Activated CD4-positive, alpha-beta T cell treated with anti-CD3 and anti-CD28 coated beads, Interleukin-2, amount 10 ng/mL, durations not matched to agents 7 days and 5 days (primary cell): Measurements from ENCODE around the gene RBPJ. TPM values are rescaled to one million over a fixed set of nuclear protein-coding genes. Genes with fewer than 3 reads are reported as not detected.

Experiments used
- CTCF ChIA-PET: fragments of 350-600 bp; sonication (Branson Sonifier 250); formaldehyde crosslinking; loops from one replicate; lab custom pipeline; 2021; ENCODE audit warnings: antibody characterized with exemption; lab: Charles Lee
- POLR2A ChIA-PET: fragments of 350-600 bp; sonication (Branson Sonifier 250); formaldehyde crosslinking; loops from one replicate; lab custom pipeline; 2021; ENCODE audit warnings: antibody characterized with exemption; lab: Charles Lee
- DNase-seq: peaks from one replicate; pipeline ENCODE4 v3.0.0-alpha.2; 2020
- H3K27ac Mint-ChIP-seq: one replicate; pipeline ENCODE4 v1.8.0; 2021; ENCODE audit warnings: mild to moderate bottlenecking, moderate library complexity, mixed read lengths
- H3K27me3 Mint-ChIP-seq: one replicate; pipeline ENCODE4 v1.8.0; 2021; ENCODE audit warnings: mixed read lengths
- H3K36me3 Mint-ChIP-seq: one replicate; pipeline ENCODE4 v1.8.0; 2021; ENCODE audit warnings: low read depth, mixed read lengths
- H3K4me1 Mint-ChIP-seq: one replicate; pipeline ENCODE4 v1.8.0; 2021; ENCODE audit warnings: mixed read lengths
- H3K4me3 Mint-ChIP-seq: one replicate; pipeline ENCODE4 v1.8.0; 2021; ENCODE audit warnings: mild to moderate bottlenecking, moderate library complexity, mixed read lengths
- H3K9me3 Mint-ChIP-seq: one replicate; pipeline ENCODE4 v1.8.0; 2021; ENCODE audit warnings: mixed read lengths
- total RNA-seq, 2 experiments: library from RNA; stranded (reverse); gene quantifications; one replicate each; pipeline ENCODE4 v1.2.3, GENCODE V29; 2021

The RBPJ gene
- total RNA-seq, 2 experiments from 2014 or later, result 66.4 to 74.9 TPM

DNA sequence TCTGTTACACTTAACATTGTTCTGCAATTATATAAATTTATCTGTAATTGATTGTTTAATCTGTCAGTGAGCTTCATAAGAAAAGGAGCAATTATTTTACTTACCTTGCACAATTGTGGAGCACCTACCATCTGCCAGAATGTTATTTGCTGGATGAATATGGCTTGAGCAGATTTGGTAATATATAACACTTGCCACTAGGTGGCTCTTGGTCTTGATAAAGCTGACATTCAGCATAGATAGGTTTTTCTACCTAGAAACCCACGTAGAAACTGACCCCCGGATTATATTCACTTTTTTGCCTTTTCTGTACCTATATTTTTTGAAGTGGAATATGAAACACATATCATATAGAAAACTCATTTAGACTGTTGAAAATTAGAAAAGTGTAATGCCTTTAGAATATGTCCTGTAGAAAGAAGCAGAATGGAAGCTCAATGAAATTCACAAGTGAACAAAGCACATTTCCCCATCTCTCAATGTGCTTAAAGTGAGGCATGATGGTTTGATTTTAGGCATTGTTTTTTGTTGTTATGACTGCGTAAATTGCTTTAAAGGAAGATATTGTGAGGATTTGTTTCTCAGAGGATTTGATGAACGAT lies 9.5 kb downstream of the RBPJ start:
- no peak overlapping the region for H3K27ac Mint-ChIP-seq
- CTCF ChIA-PET, result interaction anchor here (0.5 to 2.2 kb wide), 25 partner anchors 10 to 999 kb away, joined by 3 to 13 read pairs (median 3); no protein-coding TSS in a partner anchor
- peak; percentile 55 for DNase-seq

DNA sequence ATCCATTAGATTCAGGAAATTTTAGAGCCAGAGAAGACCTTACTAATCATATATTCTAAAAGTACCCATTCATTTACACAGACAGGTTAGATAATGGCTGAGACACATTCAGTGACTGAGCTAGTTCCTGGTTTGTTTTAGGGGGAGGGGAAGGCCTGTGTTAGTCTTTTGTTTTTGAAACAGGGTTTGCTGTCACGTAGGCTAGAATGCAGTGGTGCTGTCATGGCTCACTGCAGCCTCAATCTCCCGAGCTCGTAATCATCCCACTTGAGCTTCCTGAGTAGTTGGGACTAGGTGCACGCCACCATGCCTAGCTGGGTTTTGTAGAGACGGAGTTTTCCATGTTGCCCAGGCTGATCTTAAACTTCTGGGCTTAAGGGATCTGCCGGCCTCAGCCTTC lies 10.1 kb downstream of the RBPJ start:
- H3K27me3 Mint-ChIP-seq, result no peaks in the 10 kb centered on the region
- no peak overlapping the region for H3K27ac Mint-ChIP-seq
- DNase-seq, result no peak
- H3K36me3 Mint-ChIP-seq, result no peaks in the 10 kb centered on the region
- H3K4me1 Mint-ChIP-seq, result peaks cover 21% of the 10 kb centered on the region
- H3K9me3 Mint-ChIP-seq, result no peaks in the 10 kb centered on the region
- H3K4me3 Mint-ChIP-seq, result no peak overlapping the region
- ChIA-PET CTCF (interaction anchor here (0.7 to 2.0 kb wide), 14 partner anchors 10 to 342 kb away, joined by 3 to 6 read pairs (median 4); no protein-coding TSS in a partner anchor), POLR2A (interaction anchor here (1.2 kb wide), 1 partner anchor 42 kb away, joined by 5 read pairs; no protein-coding TSS in a partner anchor)

More for the DNA sequence above, 9.5 kb downstream of the RBPJ start:
- no peaks in the 10 kb centered on the region for H3K27me3 Mint-ChIP-seq
- POLR2A ChIA-PET, result interaction anchor here (1.2 kb wide), 1 partner anchor 42 kb away, joined by 5 read pairs; no protein-coding TSS in a partner anchor
- H3K9me3 Mint-ChIP-seq, result no peaks in the 10 kb centered on the region
- peaks cover 23% of the 10 kb centered on the region for H3K4me1 Mint-ChIP-seq
- no peaks in the 10 kb centered on the region for H3K36me3 Mint-ChIP-seq
- H3K4me3 Mint-ChIP-seq, result no peak overlapping the region

DNA sequence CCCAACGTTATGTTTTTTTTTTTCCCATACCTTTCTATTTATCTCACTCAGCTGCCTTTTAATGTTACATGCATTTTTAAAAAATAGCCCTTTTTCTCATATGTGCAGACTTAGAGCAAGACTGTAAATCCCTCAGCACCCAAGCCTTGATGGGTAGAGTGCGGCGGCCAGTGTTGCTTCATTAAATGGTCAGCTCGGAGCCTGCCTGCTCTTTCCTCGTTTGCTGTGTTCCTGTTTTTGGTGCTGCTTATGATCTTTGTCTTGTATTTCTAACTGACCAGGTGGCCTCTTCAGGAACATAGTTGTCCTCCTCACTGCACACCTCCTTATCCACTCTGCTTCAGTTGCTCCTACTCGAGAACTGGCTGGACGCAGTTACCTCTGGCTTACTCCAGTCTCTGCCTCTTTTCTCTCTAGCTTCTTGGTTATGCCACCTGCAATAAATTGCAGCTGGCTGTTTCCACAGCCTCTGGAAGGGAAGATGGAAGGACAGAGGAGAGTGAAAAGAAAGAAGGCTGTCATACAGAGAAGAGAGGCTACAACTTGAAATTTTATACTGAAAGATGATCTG lies 10.7 kb downstream of the RBPJ start:
- ChIA-PET POLR2A (no interaction called here), CTCF (interaction anchor here (0.7 to 2.0 kb wide), 5 partner anchors 9 to 249 kb away, joined by 3 to 6 read pairs (median 5); no protein-coding TSS in a partner anchor)
- H3K27me3 Mint-ChIP-seq, result no peaks in the 10 kb centered on the region
- H3K4me3 Mint-ChIP-seq, result no peak overlapping the region
- no peak for DNase-seq
- H3K27ac Mint-ChIP-seq, result no peak overlapping the region
- H3K36me3 Mint-ChIP-seq, result no peaks in the 10 kb centered on the region
- H3K4me1 Mint-ChIP-seq, result peaks cover 21% of the 10 kb centered on the region
- no peaks in the 10 kb centered on the region for H3K9me3 Mint-ChIP-seq

DNA sequence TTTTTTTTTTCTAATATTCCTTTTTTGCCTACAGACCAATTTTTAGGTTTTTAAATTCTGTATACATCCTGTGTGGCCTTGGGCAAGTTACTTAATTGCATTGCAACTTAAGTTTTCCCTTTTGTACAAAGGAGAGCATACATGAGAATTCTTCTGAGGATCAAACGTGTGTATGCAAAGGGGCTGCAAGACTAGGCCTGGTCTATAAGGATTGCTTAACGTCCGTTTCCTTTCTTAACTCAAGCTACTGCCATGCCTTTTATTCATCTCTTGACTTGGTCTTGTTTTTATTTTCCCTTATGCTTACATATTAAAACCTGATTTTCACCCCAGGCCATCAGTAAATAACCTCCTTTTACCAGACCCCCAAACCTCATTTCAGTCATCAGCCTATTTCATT lies 13.6 kb downstream of the RBPJ start:
- H3K4me1 Mint-ChIP-seq, result peaks cover 22% of the 10 kb centered on the region
- POLR2A ChIA-PET, result no interaction called here
- CTCF ChIA-PET, result interaction anchor here (1.9 kb wide), 1 partner anchor 74 kb away, joined by 5 read pairs; no protein-coding TSS in a partner anchor
- no peaks in the 10 kb centered on the region for H3K36me3 Mint-ChIP-seq
- H3K27ac Mint-ChIP-seq, result no peak overlapping the region
- no peaks in the 10 kb centered on the region for H3K9me3 Mint-ChIP-seq
- no peaks in the 10 kb centered on the region for H3K27me3 Mint-ChIP-seq
- DNase-seq, result no peak
- H3K4me3 Mint-ChIP-seq, result no peak overlapping the region

DNA sequence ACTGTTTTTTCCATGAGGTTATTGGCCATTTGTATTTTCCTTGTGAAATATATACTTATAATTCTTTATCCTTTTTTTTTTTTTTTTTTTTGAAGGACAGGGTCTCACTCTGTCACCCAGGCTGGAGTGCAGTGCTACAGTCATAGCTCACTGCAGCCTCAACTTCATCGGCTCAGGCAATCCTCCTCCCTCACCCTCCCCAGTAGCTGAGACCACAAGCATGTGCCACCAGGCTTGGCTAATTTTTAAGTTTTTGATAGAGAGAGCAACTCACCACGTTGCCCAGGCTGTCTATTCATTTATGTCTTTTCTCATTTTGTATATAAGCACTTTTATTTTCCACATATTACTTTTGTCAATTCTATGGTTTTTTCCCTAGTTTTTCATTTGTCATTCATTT lies 16.8 kb downstream of the RBPJ start:
- no peak for DNase-seq
- ChIA-PET POLR2A (no interaction called here), CTCF (interaction anchor here (0.5 to 1.0 kb wide), 5 partner anchors 10 to 1038 kb away, joined by 3 to 4 read pairs (median 4); no protein-coding TSS in a partner anchor)
- no peaks in the 10 kb centered on the region for H3K36me3 Mint-ChIP-seq
- no peak overlapping the region for H3K27ac Mint-ChIP-seq
- peaks cover 29% of the 10 kb centered on the region for H3K4me1 Mint-ChIP-seq
- H3K27me3 Mint-ChIP-seq, result no peaks in the 10 kb centered on the region
- H3K4me3 Mint-ChIP-seq, result no peak overlapping the region
- H3K9me3 Mint-ChIP-seq, result no peaks in the 10 kb centered on the region

DNA sequence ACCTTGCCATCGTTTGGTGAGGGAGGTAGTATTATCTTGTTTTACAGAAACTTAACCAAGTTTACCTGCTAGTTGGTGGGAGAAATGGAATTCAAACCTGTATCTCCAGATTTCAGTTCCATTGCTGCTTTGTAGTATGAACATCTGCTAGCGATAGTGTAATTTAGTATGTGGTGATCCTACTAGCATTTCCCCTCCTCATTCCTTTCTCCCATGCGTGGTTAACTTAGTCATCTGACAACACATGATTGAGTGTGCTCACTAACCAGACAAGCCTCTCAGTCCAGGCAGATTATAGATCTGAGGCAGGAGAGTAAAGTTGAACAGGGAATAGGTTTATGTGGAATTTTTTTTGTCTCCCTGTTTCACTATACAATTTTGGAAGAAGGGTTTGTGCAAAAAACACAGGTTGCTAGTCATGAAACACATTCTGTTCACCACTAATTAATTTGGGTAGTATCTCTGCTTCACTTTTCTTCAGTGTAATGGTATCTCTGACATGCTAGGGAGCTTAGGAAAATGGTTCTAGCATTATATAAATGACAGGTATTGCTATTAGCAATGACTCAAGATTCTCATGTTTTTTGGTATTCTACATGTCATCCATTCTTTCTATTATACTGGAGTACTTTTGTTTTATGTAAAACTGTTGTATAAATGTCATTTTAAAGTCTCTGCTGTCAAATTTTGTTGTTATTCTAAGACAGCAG lies 21.7 kb downstream of the RBPJ start:
- DNase-seq, result no peak
- H3K4me1 Mint-ChIP-seq, result peaks cover 41% of the 10 kb centered on the region
- H3K27me3 Mint-ChIP-seq, result no peaks in the 10 kb centered on the region
- H3K9me3 Mint-ChIP-seq, result no peaks in the 10 kb centered on the region
- POLR2A ChIA-PET, result no interaction called here
- H3K36me3 Mint-ChIP-seq, result peaks cover 8% of the 10 kb centered on the region
- CTCF ChIA-PET, result interaction anchor here (0.8 kb wide), 1 partner anchor 14 kb away, joined by 3 read pairs; no protein-coding TSS in a partner anchor
- H3K27ac Mint-ChIP-seq, result no peak overlapping the region
- no peak overlapping the region for H3K4me3 Mint-ChIP-seq

DNA sequence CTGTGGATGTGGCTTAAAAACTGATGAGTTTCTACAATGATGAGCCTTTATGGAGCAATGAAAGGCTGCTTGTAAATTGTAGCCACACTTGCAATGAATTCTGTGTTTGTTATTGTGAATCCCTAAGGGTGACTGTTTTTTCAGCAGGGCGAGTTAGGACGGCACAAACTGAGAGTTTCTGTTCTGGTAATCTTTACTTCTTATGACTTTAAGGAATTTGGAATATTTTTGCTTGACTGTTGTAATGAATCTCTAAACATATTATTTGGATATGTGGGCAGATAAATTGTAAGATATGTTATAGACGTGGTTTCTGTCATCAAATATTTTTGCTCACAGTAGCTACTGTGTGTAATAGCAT lies 22.2 kb downstream of the RBPJ start:
- H3K4me3 Mint-ChIP-seq, result no peak overlapping the region
- no peak overlapping the region for H3K27ac Mint-ChIP-seq
- H3K36me3 Mint-ChIP-seq, result peaks cover 9% of the 10 kb centered on the region
- H3K4me1 Mint-ChIP-seq, result peaks cover 40% of the 10 kb centered on the region
- CTCF ChIA-PET, result interaction anchor here (0.6 to 1.6 kb wide), 3 partner anchors 9 to 349 kb away, joined by 3 to 4 read pairs (median 3); no protein-coding TSS in a partner anchor
- H3K9me3 Mint-ChIP-seq, result no peaks in the 10 kb centered on the region
- POLR2A ChIA-PET, result no interaction called here
- H3K27me3 Mint-ChIP-seq, result no peaks in the 10 kb centered on the region
- no peak for DNase-seq

DNA sequence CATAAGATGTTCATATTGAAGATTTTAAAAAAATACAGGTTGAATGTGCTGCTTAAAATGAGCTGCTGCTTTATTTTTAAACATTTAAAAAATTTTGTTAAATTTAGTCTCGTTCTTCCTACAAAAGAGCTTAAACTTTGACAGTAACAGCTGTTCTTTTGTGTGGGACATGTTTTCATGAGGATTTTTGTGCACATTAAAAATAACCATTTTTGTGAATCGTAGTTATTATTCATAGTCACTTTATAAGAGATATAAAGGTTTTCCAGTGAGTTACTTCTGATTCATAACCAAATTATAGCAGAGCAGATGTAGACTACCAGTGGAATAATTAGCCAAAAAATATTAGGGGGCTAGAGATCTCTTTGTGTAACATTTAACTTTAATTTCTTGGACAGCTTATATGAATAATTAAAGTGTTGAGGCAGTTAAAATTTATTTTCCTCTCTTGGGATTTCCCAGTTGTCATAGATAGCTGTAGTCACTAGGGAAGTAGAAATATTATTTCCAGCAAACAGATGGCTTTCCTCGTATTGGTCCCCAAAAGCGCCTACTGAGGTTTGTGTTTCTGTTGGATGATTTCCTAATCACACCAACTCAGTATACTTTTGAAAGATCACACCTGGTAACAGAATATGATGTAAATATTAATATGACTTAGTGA lies 24.2 kb downstream of the RBPJ start:
- Mint-ChIP-seq H3K27ac (no peak overlapping the region), H3K27me3 (no peaks in the 10 kb centered on the region), H3K4me1 (peaks cover 45% of the 10 kb centered on the region), H3K36me3 (peaks cover 11% of the 10 kb centered on the region), H3K9me3 (no peaks in the 10 kb centered on the region), H3K4me3 (no peak overlapping the region)
- ChIA-PET POLR2A (interaction anchor here (0.6 kb wide), 1 partner anchor 44 kb away, joined by 3 read pairs; no protein-coding TSS in a partner anchor), CTCF (interaction anchor here (0.7 to 1.8 kb wide), 3 partner anchors 15 to 38 kb away, joined by 3 to 5 read pairs (median 5); no protein-coding TSS in a partner anchor)
- no peak for DNase-seq

DNA sequence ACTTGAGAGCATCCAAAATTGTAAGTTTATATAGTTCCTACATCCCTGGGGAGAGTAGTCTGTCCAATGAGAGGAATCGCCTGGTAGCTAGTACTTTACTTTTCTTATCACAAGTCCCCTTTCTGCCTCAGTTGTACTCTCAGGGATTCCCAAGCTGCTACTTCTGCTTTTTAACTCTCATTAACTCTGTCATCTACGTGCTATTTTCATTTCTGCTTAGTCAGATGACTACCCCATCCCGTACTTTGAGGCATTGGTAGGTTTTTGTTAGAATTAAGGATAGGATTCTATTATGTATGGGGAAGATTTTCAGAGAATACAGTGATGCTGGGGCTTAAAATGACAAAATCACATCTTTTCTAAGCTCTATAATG lies 24.7 kb downstream of the RBPJ start:
- Mint-ChIP-seq H3K36me3 (peaks cover 11% of the 10 kb centered on the region), H3K4me3 (no peak overlapping the region), H3K27me3 (no peaks in the 10 kb centered on the region), H3K9me3 (no peaks in the 10 kb centered on the region), H3K27ac (no peak overlapping the region), H3K4me1 (peaks cover 43% of the 10 kb centered on the region)
- POLR2A ChIA-PET, result no interaction called here
- DNase-seq, result no peak
- CTCF ChIA-PET, result interaction anchor here (1.8 kb wide), 1 partner anchor 15 kb away, joined by 5 read pairs; no protein-coding TSS in a partner anchor

DNA sequence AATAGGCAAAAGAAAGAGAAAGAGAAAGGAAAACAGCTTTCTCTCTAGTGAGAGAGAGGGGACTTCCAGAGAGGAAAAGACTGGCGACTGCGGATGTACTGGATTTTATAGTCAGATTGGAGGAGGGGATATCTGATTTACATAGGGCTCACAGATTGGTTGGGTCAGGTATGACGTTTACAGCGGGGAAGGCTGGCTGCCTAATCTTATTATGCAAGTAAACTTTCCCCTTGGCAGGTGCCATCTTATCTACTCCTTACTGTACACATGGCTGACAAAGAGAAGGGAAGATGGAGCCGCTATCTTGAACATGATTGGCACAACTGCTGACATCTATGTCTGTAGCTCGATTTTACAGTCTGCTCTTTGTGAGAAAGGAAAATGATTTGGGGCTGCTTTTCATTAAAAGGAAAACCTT lies 25.4 kb downstream of the RBPJ start:
- ChIA-PET POLR2A (no interaction called here), CTCF (interaction anchor here (1.7 to 1.8 kb wide), 2 partner anchors 13 to 16 kb away, joined by 4 to 5 read pairs; no protein-coding TSS in a partner anchor)
- peak overlapping the region; percentile 47 for H3K27ac Mint-ChIP-seq
- H3K36me3 Mint-ChIP-seq, result peaks cover 11% of the 10 kb centered on the region
- H3K4me3 Mint-ChIP-seq, result no peak overlapping the region
- no peak for DNase-seq
- H3K4me1 Mint-ChIP-seq, result peaks cover 41% of the 10 kb centered on the region
- H3K27me3 Mint-ChIP-seq, result no peaks in the 10 kb centered on the region
- no peaks in the 10 kb centered on the region for H3K9me3 Mint-ChIP-seq

DNA sequence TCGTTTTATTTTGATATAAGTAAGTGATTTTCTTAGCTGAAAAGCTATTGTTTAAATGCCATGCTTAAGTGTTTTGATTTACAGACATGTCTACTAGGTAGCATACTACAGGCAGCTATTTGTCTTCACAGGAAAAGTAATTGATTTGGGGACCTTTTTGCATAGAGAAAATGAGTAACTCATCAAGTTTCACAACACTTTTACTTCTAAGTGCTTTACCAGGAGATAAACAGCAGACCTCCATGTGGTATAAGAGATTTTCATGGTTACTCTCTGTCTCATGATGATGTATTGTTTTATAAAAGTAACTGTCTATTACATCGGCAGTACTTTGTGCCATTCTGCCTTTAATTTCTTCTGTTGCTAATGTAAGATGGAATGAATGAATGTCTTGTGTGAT lies 28.7 kb downstream of the RBPJ start:
- H3K36me3 Mint-ChIP-seq, result peaks cover 11% of the 10 kb centered on the region
- peaks cover 34% of the 10 kb centered on the region for H3K4me1 Mint-ChIP-seq
- H3K27me3 Mint-ChIP-seq, result no peaks in the 10 kb centered on the region
- CTCF ChIA-PET, result interaction anchor here (0.6 to 2.4 kb wide), 4 partner anchors 9 to 20 kb away, joined by 4 to 9 read pairs (median 4); no protein-coding TSS in a partner anchor
- no peak for DNase-seq
- no peak overlapping the region for H3K27ac Mint-ChIP-seq
- H3K9me3 Mint-ChIP-seq, result no peaks in the 10 kb centered on the region
- POLR2A ChIA-PET, result interaction anchor here (0.7 kb wide), 1 partner anchor 31 kb away, joined by 3 read pairs; no protein-coding TSS in a partner anchor
- no peak overlapping the region for H3K4me3 Mint-ChIP-seq

DNA sequence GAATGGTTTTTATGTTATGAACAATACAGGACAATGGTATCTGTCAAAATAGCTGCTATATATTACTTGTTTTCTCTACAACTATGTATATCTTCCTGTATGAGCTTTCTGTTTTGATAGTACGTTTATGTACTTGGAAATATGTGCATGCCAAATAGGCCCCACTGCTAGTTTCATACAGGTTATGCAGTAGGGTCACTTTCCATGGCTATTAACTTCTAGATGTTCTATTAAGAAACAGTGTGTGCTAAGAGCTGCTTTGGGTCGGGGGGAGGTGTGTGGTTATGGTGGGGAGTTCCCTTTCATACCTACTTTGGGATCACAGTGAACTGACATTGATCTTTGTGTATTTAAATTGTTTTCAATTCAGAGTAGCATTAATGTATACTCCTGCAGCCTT lies 30.9 kb downstream of the RBPJ start:
- CTCF ChIA-PET, result interaction anchor here (0.8 to 1.7 kb wide), 3 partner anchors 8 to 322 kb away, joined by 3 to 5 read pairs (median 4); no protein-coding TSS in a partner anchor
- Mint-ChIP-seq H3K27me3 (no peaks in the 10 kb centered on the region), H3K4me1 (peaks cover 27% of the 10 kb centered on the region), H3K4me3 (no peak overlapping the region), H3K27ac (no peak overlapping the region), H3K36me3 (peaks cover 8% of the 10 kb centered on the region), H3K9me3 (no peaks in the 10 kb centered on the region)
- POLR2A ChIA-PET, result no interaction called here
- no peak for DNase-seq
